Body of pancreas (tissue), 4 donors: ENCODE results near the gene CNST. TPM values are rescaled to one million over a fixed set of nuclear protein-coding genes. Genes with fewer than 3 reads are reported as not detected.

Experiments
- ATAC-seq: fragments of 150-250 bp; one replicate; pipeline ENCODE4 v1.9.1; 2016
- DNase-seq, 4 donors: peaks; one replicate each; pipeline ENCODE4 v3.0.0-alpha.2; 2019
- H3K27ac ChIP-seq, 4 donors: fragments of 200-600 bp; sonication (generic); 1 replicate in 3 of 4; 2 replicates in 1 of 4; pipeline versions ENCODE4 v1.5.1 to v1.6.1; 2016 to 2019; ENCODE audit warnings: mild to moderate bottlenecking in 1 of 4, mixed read lengths in 1 of 4, moderate library complexity in 1 of 4
- H3K27me3 ChIP-seq, 2 donors: fragments of 200-600 bp; sonication (generic); one replicate each; pipeline ENCODE4 v1.6.0; 2016; ENCODE audit warnings: mild to moderate bottlenecking in 1 of 2
- H3K36me3 ChIP-seq, 2 donors: fragments of 200-600 bp; sonication (generic); replicated peaks in 1 of 2; 2 replicates each; pipeline ENCODE4 v1.5.1; 2016; ENCODE audit warnings: low read depth in 2 of 2; ENCODE audit not compliant: insufficient read depth in 1 of 2
- H3K4me1 ChIP-seq: fragments of 200-600 bp; sonication (generic); one replicate; pipeline ENCODE4 v1.6.0; 2016
- H3K4me3 ChIP-seq, 2 donors: fragments of 200-600 bp; sonication (generic); 1 replicate in 1 of 2; 2 replicates in 1 of 2; pipeline ENCODE4 v1.5.1; 2016 to 2019
- H3K9me3 ChIP-seq, 3 donors: fragments of 200-600 bp; sonication (generic); 1 replicate in 2 of 3; 2 replicates in 1 of 3; pipeline ENCODE4 v1.5.1; 2016
- CTCF ChIP-seq, 7 experiments: fragments of 450-650 bp in 4 of 7; fragments of 200-600 bp in 3 of 7; sonication (generic) in 3 of 7; IDR thresholded peaks; one replicate each; pipeline ENCODE4 v1.5.1; 2016 to 2019; ENCODE audit warnings: antibody characterized with exemption in 7 of 7
- POLR2A ChIP-seq, 3 donors: fragments of 450-650 bp; IDR thresholded peaks; one replicate each; pipeline ENCODE4 v1.6.1; 2016; ENCODE audit warnings: antibody characterized with exemption in 3 of 3, mild to moderate bottlenecking in 2 of 3
- WGBS, 2 donors: methylation state at CpG; one replicate each; pipeline ENCODE4 v1.1.5; 2017; 5-methylcytosine and 5-hydroxymethylcytosine counted together
- intact Hi-C: fragments of 100-400 bp; cut with DNase I; formaldehyde crosslinking; loops from one replicate; pipeline ENCODE4 v1.15.1; 2023
- total RNA-seq, 2 donors: library from RNA; depleted of rRNA; stranded (reverse); fragments of >200 nt; gene quantifications; one replicate each; pipeline ENCODE4 v1.1.0, GENCODE V29; 2016

Gene CNST
- total RNA-seq, 2 donors from 2014 or later, result 10.9 to 12.2 TPM

- TF ChIP-seq CTCF (IDR thresholded peaks at IDR 0.05), result no peak
- TF ChIP-seq POLR2A (IDR thresholded peaks at IDR 0.05), result no peak
- H3K9me3 ChIP-seq, result no peaks in the 10 kb centered on the region
- no peak overlapping the region for H3K27ac ChIP-seq
- WGBS, 2 donors, result 75 to 77% methylated on average over 3 of the region's 3 CpGs
- DNase-seq, result no peak
- H3K27me3 ChIP-seq, result no peaks in the 10 kb centered on the region
- H3K4me1 ChIP-seq, result no peaks in the 10 kb centered on the region
- no peaks in the 10 kb centered on the region for H3K36me3 ChIP-seq
- ATAC-seq, result no peak
- intact Hi-C loops, result no loop called here
- no peak overlapping the region for H3K4me3 ChIP-seq
These were observed 139.1 kb downstream of the CNST start for GRCh38 chr1:246705368-246705767.

- no peaks in the 10 kb centered on the region for H3K27me3 ChIP-seq
- TF ChIP-seq CTCF (IDR thresholded peaks at IDR 0.05) (no peak), POLR2A (IDR thresholded peaks at IDR 0.05) (no peak)
- DNase-seq, result no peak
- no peaks in the 10 kb centered on the region for H3K4me1 ChIP-seq
- H3K27ac ChIP-seq, result no peak overlapping the region
- 88 to 91% methylated on average over 6 of the region's 6 CpGs for WGBS, 2 donors
- H3K36me3 ChIP-seq, result no peaks in the 10 kb centered on the region
- intact Hi-C loops, result no loop called here
- H3K9me3 ChIP-seq, result no peaks in the 10 kb centered on the region
- no peak for ATAC-seq
- no peak overlapping the region for H3K4me3 ChIP-seq
These were observed 141.9 kb downstream of the CNST start for GRCh38 chr1:246708166-246708565.

GRCh38 chr1:246709196-246709595 lies 142.9 kb downstream of the CNST start:
- H3K27me3 ChIP-seq, result no peaks in the 10 kb centered on the region
- no peaks in the 10 kb centered on the region for H3K36me3 ChIP-seq
- WGBS, 2 donors, result 93 to 98% methylated on average over 4 of the region's 4 CpGs
- H3K27ac ChIP-seq, result no peak overlapping the region
- no peak for TF ChIP-seq CTCF (IDR thresholded peaks at IDR 0.05)
- no peak for TF ChIP-seq POLR2A (IDR thresholded peaks at IDR 0.05)
- H3K9me3 ChIP-seq, result no peaks in the 10 kb centered on the region
- DNase-seq (no peak), ATAC-seq (no peak)
- intact Hi-C loops, result no loop called here
- H3K4me1 ChIP-seq, result no peaks in the 10 kb centered on the region
- no peak overlapping the region for H3K4me3 ChIP-seq

- intact Hi-C loops, result no loop called here
- no peak for DNase-seq
These were observed 143.6 kb downstream of the CNST start for GRCh38 chr1:246709835-246710234.

More at GRCh38 chr1:246709835-246710234, 143.6 kb downstream of the CNST start:
- no peak for TF ChIP-seq POLR2A (IDR thresholded peaks at IDR 0.05)
- no peak for TF ChIP-seq CTCF (IDR thresholded peaks at IDR 0.05)
- no peaks in the 10 kb centered on the region for H3K27me3 ChIP-seq
- no peaks in the 10 kb centered on the region for H3K4me1 ChIP-seq
- no peak overlapping the region for H3K27ac ChIP-seq
- H3K9me3 ChIP-seq, result no peaks in the 10 kb centered on the region
- H3K4me3 ChIP-seq, result no peak overlapping the region
- ATAC-seq, result no peak
- no peaks in the 10 kb centered on the region for H3K36me3 ChIP-seq
- 8 to 10% methylated on average over 2 of the region's 2 CpGs for WGBS, 2 donors
